Tibial nerve (tissue), 3 donors: ENCODE data around the gene B3GAT2.

Source experiments
- POLR2A ChIP-seq, 2 donors: fragments of 450-650 bp; IDR thresholded peaks; one replicate each; pipeline ENCODE4 v1.6.1; 2017; ENCODE audit warnings: antibody characterized with exemption in 2 of 2, mild to moderate bottlenecking in 2 of 2, moderate library complexity in 2 of 2
- TF ChIP-seq, protein P1 (sequence below), 5 experiments: fragments of 200-600 bp in 3 of 5; fragments of 450-650 bp in 2 of 5; sonication (generic) in 3 of 5; IDR thresholded peaks; one replicate each; pipeline ENCODE4 v1.5.1; 2016 to 2019; ENCODE audit warnings: antibody characterized with exemption in 5 of 5, mild to moderate bottlenecking in 3 of 5, moderate library complexity in 2 of 5

DNA sequence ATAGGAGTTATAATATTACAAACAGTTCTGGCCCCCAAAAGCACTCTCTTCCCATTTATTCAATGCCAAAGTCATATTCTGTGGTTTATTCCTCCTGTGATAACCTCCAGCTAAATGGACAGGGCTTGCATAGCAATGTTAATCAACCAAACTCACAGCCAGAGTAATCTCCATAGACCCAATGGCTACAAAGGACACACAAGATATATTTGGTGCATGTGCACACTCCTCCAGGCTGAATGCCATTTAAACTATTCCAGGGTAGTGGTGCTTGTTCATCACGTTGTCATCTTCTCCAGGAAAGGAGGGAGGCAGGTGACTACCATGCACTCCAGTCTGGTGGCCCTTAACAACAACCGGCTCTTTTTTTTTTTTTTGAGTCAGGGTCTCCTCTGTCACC is 56.8 kb downstream of the B3GAT2 start:
- TF ChIP-seq, protein P1, sequence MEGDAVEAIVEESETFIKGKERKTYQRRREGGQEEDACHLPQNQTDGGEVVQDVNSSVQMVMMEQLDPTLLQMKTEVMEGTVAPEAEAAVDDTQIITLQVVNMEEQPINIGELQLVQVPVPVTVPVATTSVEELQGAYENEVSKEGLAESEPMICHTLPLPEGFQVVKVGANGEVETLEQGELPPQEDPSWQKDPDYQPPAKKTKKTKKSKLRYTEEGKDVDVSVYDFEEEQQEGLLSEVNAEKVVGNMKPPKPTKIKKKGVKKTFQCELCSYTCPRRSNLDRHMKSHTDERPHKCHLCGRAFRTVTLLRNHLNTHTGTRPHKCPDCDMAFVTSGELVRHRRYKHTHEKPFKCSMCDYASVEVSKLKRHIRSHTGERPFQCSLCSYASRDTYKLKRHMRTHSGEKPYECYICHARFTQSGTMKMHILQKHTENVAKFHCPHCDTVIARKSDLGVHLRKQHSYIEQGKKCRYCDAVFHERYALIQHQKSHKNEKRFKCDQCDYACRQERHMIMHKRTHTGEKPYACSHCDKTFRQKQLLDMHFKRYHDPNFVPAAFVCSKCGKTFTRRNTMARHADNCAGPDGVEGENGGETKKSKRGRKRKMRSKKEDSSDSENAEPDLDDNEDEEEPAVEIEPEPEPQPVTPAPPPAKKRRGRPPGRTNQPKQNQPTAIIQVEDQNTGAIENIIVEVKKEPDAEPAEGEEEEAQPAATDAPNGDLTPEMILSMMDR (IDR thresholded peaks at IDR 0.05): no peak
- no peak for TF ChIP-seq POLR2A (IDR thresholded peaks at IDR 0.05)
